HG03159 (cell line): ENCODE measurements around the gene ZFYVE19.

Experiments used
- ATAC-seq: cut with Tn5 transposase; IDR thresholded peaks from one replicate; pipeline ENCODE4 v1.9.1; 2021; ENCODE audit warnings: mild to moderate bottlenecking, moderate library complexity; ENCODE audit not compliant: unreplicated experiment

The ZFYVE19 gene

GRCh38 chr15:40807028-40807887 lies at the start of gene ZFYVE19, which contains the start of gene DNAJC17:
ZFYVE19 (plus strand) TSS chr15:40807089; CDS start chr15:40807590, 501 bp downstream.
DNAJC17 (minus strand) TSS chr15:40807473; CDS start chr15:40807446, 27 bp downstream.
- ATAC-seq = peak; percentile 93

DNA sequence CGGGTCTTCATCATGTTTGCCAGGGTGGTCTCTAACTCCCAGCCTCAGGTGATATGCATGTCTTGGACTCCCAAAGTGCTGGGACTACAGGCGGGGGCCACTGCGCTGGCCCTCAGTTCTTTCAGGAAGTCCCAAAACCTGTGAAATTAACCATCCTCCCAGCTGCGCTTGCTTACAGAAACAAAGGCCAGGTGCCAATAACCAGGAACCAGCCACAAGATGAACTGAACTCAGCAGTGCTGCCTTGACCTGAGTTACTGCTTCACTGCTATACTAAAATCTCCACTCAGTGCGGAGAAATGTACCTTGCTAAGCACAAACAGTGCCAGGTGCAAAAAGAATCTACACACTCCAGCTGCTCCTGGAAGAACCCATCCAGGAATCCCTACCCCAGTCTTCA lies 46.9 kb upstream of the ZFYVE19 start:
- ATAC-seq = no peak

- ATAC-seq = no peak
These were observed 43.7 kb upstream of the ZFYVE19 start for GRCh38 chr15:40762919-40763800.

- peak; percentile 44 for ATAC-seq
These were observed 42.9 kb upstream of the ZFYVE19 start, which contains the start of gene GCHFR for GRCh38 chr15:40763801-40764628. GCHFR (plus strand) TSS chr15:40764068; CDS start chr15:40764181, 113 bp downstream.

DNA sequence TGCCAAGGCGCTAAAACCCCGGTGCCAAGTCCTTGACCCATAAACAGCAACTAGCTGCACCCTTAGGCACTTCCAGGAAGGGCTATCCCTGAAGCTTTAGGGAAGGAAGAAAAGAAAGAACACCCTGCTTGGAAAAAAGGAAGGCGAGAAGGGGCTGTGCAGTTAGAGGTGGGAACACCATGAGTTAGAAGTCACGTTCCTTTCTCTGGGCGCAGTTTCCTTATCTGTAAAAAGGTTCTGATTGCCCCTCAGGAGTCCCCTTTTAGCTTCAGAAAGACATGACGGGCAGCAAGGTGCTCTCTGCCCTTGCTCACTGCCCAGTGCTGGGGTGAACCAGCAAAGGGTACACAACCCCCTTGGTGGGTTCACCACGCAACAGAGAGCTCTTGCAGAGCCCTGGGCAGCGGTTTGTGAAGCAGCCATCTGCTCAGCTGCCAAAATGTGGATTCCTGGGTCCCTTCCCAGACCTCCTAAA lies 42.2 kb upstream of the ZFYVE19 start:
- ATAC-seq = no peak

DNA sequence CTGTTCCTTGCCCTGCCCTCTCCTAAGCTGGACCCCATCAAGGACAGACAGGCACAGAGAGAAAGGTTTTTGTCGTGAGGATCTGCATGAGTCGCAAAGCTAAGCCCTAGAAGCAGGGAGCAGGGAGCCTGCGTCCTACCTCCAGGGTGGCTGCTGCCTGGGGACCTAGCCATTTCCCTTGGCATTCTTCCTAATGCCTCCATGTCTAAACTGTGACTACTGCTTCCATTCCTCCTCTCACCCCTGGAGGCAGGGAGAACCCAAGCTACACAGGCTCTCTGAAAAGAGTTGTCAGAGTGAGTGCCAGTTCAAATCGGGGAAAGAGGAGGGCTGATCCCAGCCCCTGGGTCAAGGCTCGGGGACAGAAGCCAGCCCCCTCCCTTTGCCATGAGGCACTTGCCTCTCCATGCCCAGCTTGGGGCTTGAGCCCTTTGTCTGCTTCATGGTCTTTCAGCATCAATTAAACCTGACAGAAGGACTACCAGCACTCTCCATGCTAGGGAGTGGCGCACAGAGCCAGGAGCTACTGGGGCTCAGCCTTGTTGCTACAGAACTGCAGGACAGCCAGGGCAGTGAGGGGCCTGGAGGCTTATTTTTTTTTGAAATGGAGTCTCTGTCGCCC lies 40.6 kb upstream of the ZFYVE19 start:
- ATAC-seq = no peak

DNA sequence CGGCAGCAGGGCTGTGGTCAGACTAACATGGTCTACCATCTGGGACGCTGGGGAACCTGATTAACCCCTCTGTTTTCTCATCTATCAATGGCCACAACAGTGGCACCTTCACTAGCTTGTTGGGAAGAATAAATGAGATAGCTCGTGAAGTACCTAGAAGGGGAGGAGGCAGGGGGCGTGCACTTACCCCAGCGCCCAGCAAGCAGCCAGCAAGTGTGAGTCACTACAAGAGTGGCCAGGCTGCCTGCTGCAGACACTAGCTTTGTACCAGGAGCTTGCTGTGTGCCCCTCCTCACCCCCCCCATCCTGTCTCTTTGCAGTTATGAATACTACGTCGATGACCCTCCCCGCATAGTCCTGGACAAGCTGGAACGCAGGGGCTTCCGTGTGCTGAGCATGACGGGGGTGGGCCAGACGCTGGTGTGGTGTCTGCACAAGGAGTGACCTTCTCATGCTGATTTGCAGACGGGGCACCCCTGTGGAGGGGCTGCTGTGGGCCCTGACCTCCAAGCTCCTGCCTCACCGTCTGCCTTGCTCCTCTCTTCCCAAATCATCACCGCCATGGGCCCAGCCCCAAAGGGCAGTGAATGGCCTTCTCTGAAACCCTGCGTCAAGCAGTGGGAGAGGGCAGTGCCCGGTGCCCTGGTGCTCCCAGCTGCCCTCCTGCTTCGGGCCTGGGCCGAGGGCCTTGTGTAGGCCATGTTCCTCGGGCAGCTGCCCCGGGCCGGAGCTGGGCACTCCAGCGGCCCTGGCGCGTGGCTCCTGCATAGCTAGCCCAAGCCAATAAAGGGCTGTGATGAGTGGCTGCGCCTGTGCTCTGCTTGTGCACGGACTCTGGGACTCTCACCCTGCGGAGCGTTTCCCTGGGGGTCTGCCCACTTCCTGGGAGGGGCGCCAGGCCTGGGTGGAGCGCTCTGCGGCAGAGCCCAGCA lies 39.7 kb upstream of the ZFYVE19 start:
- no peak for ATAC-seq

- no peak for ATAC-seq
These were observed 38.9 kb upstream of the ZFYVE19 start for GRCh38 chr15:40767838-40768500.

DNA sequence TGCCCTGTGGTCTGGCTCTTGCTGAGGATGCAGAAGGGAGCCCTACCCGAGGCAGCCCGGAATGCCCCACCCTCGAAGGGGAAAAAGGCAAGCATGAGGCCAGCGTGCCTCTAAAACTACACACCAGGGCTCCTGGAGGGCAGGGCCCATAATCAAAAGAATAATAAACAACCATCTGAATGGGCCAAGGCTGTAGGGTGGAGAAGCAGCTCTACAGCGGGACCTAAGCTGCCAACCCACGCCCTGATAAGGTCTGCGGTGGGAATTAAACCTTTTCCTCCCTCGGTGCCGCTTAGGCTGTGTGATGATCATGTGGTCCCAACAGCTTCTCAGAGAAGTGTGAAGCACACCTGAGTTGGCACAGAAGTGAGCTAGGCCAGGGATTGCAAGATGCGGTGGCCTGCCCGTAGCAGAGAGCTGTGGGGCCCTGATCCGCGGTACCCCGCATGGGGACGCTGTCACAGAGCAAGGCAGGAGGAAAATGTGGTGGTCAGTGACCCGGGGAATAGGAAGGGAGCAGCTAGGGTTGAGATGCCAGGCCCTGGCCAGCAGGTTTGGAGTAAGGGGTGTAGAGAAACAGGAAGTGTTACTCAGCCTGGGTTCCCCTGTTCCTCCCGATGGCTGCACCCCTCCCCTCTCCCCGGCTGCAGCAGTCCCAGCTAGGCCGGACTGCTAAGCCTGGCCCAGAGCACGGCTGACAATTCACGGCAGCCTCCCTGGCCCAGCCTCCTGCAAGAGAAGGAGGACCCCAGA lies 38.2 kb upstream of the ZFYVE19 start:
- no peak for ATAC-seq

- ATAC-seq = no peak
These were observed 37.4 kb upstream of the ZFYVE19 start, which contains the start of gene C15orf62 for GRCh38 chr15:40769274-40770146. C15orf62 (plus strand) TSS chr15:40769980; CDS start chr15:40770496, 516 bp downstream.

GRCh38 chr15:40770147-40770721 lies 36.7 kb upstream of the ZFYVE19 start:
- ATAC-seq = no peak

DNA sequence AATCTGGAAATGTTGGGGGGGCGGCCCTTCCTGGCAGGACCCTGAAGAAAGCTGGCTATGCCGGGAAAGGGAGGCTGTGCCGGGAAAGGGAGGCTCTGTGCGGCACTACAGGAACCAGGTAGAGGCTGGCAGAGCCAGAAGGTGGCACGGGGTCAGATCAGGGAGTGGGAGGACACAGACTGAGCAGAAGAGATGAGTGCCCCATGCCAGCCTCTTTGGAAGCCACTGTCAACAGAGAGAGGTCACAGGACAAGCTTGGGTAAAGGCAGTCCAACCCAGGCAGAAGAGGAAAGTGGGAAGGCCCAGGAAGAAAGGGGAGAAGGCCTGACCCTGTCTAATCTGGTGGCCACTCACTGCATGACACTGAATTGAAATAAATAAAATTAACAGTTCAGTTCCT lies 35.6 kb upstream of the ZFYVE19 start:
- ATAC-seq = no peak

GRCh38 chr15:40772014-40772413 lies 34.9 kb upstream of the ZFYVE19 start:
- ATAC-seq = no peak

DNA sequence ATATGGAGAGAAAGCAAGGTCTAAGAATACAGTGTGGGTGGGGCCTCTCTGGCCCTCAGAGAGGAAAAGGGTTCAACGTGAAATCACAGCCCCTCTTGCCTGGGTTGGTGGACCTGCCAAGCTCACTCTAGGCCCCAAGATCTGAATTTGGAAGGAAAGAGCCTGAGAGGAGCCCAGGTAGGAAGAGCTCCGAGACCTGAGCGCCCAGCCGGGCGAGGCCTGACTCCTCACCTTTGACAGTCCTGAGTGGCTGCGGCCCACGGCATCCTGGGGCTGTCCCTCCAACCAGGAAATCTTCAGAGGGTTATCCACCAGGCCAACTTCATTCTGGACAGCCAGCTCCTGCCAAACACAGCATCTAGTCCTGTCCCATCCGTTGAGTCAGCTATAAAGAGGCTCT lies 33.4 kb upstream of the ZFYVE19 start:
- ATAC-seq = no peak

DNA sequence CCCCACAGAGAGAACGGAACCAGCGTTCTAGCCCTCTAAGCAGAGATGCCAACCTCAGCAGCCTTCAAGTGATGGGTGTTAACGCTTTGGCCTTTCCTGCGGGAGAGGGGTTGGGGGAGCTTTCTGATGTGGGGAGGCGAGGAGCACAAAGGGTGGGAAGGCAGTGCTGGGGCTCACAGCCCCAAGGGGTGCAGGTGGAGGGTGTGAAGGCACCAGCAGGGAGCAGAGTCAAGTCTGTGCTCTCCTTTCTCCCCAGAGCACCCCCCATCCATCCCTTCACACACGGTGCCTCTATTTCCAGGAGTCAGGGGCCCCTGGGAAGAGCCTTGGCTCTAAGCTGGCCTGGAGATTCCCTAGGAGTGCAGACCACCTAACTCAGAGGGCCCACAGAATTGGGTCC lies 33.0 kb upstream of the ZFYVE19 start:
- ATAC-seq = no peak

DNA sequence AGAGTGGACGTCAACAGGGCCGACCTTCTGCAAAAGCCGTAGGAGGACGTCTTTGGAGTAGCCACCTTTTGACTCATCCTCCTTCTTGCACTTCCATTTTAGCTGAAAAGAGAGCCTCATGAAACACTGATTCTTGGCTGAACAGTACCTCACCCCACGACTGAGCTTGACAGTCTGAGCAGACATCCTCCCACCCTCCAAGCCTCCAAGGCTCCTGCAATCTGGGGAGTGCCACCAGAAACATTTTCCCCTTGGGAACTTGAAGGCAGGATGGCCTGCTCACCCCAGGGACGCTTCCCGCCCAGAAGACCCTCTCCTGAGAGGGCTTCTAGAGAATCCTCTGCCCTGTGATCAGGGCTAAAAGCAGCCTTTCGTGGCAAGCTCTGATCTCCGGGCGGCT lies 31.9 kb upstream of the ZFYVE19 start:
- ATAC-seq = no peak
